HG03342 (cell line): ENCODE data around the gene C20orf96.
"Not testable (repeated sequence)": the region's sequence is repeated elsewhere in the genome, so short reads cannot be mapped to it uniquely, and the experiment has no call there.

Experiments
- ATAC-seq: cut with Tn5 transposase; IDR thresholded peaks from one replicate; pipeline ENCODE4 v1.9.1; 2021; ENCODE audit warnings: mild to moderate bottlenecking, moderate library complexity; ENCODE audit not compliant: unreplicated experiment

C20orf96 gene

DNA sequence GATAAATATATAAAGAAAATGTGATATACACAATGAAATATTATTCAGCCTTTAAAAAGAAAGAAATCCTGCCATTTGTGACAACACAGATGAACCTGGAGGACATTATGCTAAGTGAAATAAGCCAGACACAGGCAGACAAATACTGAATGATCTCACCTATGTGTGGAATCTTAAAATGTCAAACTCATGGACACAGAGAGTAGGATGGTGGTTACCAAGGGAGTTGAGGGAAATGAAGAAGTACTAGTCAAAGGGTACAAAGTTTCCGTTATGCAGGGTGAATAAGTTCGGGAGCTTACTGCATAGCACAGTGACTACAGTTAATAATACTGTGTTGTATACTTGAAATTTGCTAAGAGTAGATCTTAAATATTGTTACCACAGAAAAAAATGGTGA lies 47.6 kb downstream of the C20orf96 start:
- ATAC-seq, result no peak

DNA sequence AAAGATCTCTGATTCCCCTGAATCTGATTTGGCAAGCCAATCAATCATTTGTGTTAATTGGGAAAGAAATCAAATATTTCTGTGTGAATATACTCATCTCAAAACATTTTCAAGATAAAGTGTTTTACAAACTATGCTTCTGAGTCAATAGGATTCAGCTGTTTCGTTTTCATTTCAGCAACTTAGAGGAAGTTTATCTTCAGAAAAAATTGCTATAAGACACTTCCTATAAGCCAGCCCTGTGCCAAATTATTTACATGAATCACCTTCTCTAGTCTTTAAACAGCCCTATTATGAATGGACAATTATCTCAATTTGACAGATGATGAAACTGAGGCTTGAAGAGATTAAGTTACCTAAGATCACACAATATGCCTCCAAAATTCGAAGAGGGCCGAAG lies 52.6 kb downstream of the C20orf96 start:
- peak; percentile 69 for ATAC-seq

DNA sequence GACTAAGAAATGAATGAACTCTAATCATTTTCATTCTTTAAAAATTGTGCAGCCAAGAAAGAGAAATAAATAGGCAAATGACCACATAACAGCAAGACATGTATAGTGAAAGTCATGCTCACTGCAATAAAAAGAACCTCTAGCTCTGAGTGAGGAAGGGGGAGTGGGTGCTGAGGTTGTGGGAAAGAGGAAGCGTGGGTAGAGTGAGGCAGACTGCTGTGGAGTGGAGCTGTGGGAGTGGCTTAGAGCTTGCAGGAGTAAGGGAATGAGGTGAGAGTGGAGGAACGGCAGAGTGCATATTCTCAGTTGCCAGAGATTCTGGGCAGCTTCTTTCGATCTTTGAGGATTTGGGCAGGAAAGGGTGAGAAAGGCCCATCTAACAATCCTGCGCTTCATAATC lies 53.1 kb downstream of the C20orf96 start:
- ATAC-seq, result peak; percentile 35

- no peak for ATAC-seq
Measured at GRCh38 chr20:235891-236290, 54.7 kb downstream of the C20orf96 start.

GRCh38 chr20:227439-228105 lies 63.0 kb downstream of the C20orf96 start:
- ATAC-seq, result no peak

DNA sequence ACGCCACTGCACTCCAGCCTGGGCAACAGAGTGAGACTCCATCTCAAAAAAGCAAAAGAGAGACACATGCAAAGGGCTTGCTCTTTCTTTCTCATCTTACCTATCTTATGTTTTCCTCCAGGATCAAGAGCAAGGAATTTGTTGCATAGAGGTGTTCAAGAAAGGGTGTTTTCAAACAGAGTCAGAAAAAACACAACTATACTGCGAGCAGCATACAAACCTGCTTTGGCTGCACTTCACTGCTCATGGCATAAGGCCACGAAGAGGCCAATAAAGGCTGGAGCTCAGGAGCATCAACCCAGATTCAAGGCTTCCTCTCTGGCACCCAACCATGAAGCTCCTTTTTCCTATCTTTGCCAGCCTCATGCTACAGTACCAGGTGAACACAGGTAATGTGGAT lies 63.6 kb downstream of the C20orf96 start, which contains the start of gene DEFB129:
Gene DEFB129 (plus strand): TSS at position 301 of the 400 bp plus-strand sequence. CDS start 31 bp downstream, at position 332.
- ATAC-seq, result no peak

- ATAC-seq, result not testable (repeated sequence)
Measured at GRCh38 chr20:225879-226278, 64.7 kb downstream of the C20orf96 start.

- no peak for ATAC-seq
Measured at GRCh38 chr20:221258-221830, 69.2 kb downstream of the C20orf96 start.
